GM23338 (cell line): ENCODE results near the gene LRCH3. TPM values are rescaled to one million over a fixed set of nuclear protein-coding genes. Genes with fewer than 3 reads are reported as not detected.
A peak's percentile ranks its signal among the peaks of the same experiment; 100 is the strongest.

Experiments
- ATAC-seq: fragments of 200-7000 bp; cut with Tn5 transposase; 3 replicates; pipeline ENCODE4 v1.9.1; 2020
- DNase-seq: peaks from one replicate; pipeline ENCODE4 v3.0.0-alpha.2; 2015; ENCODE audit warnings: low spot score
- H2AFZ ChIP-seq: fragments of 200-600 bp; sonication (generic); 2 replicates; pipeline ENCODE4 v1.8.0; 2016; ENCODE audit warnings: antibody characterized with exemption, mild to moderate bottlenecking, moderate library complexity
- H3F3A ChIP-seq: fragments of 200-600 bp; sonication (generic); replicated peaks from 2 replicates; pipeline ENCODE4 v1.8.0; 2017; ENCODE audit warnings: antibody characterized with exemption, mixed run types, low read depth
- H3K27ac ChIP-seq: fragments of 200-600 bp; sonication (generic); 2 replicates; pipeline ENCODE4 v1.6.1; 2016; ENCODE audit warnings: low read depth
- H3K27me3 ChIP-seq: fragments of 200-600 bp; sonication (generic); 2 replicates; pipeline ENCODE4 v1.8.0; 2016; ENCODE audit warnings: mild to moderate bottlenecking, mixed run types, moderate library complexity; ENCODE audit not compliant: insufficient read depth
- H3K36me3 ChIP-seq: fragments of 200-600 bp; sonication (generic); 2 replicates; pipeline ENCODE4 v1.8.0; 2016; ENCODE audit warnings: mild to moderate bottlenecking; ENCODE audit not compliant: insufficient read depth
- H3K4me1 ChIP-seq: fragments of 200-600 bp; sonication (generic); 2 replicates; pipeline ENCODE4 v1.8.0; 2016; ENCODE audit warnings: mild to moderate bottlenecking, moderate library complexity; ENCODE audit not compliant: insufficient read depth
- H3K4me2 ChIP-seq: fragments of 200-600 bp; sonication (generic); 2 replicates; pipeline ENCODE4 v1.7.1; 2017; ENCODE audit warnings: mixed run types
- H3K4me3 ChIP-seq: fragments of 200-600 bp; sonication (generic); 2 replicates; pipeline ENCODE4 v1.6.1; 2016; ENCODE audit warnings: mixed run types
- H3K79me2 ChIP-seq: fragments of 200-600 bp; sonication (generic); replicated peaks from 2 replicates; pipeline ENCODE4 v1.8.0; 2017; ENCODE audit warnings: mild to moderate bottlenecking; ENCODE audit not compliant: insufficient read depth
- H3K9me2 ChIP-seq: fragments of 200-600 bp; sonication (generic); 2 replicates; pipeline ENCODE4 v1.8.0; 2017; ENCODE audit not compliant: insufficient read depth
- H4K20me1 ChIP-seq: fragments of 200-600 bp; sonication (generic); replicated peaks from 2 replicates; pipeline ENCODE4 v1.8.0; 2017; ENCODE audit warnings: mild to moderate bottlenecking; ENCODE audit not compliant: insufficient read depth
- H3K27ac Mint-ChIP-seq: 2 replicates; pipeline ENCODE4 v1.8.0; 2020; ENCODE audit warnings: inconsistent platforms, mild to moderate bottlenecking, moderate library complexity, mixed read lengths
- H3K27me3 Mint-ChIP-seq: 3 replicates; pipeline ENCODE4 v1.8.0; 2022; ENCODE audit warnings: low read depth, mild to moderate bottlenecking, moderate library complexity, mixed read lengths, inconsistent platforms; ENCODE audit not compliant: insufficient read depth, poor library complexity
- H3K36me3 Mint-ChIP-seq: 3 replicates; pipeline ENCODE4 v1.8.0; 2021; ENCODE audit warnings: low read depth, mild to moderate bottlenecking, inconsistent platforms, moderate library complexity, mixed read lengths
- H3K4me1 Mint-ChIP-seq: 3 replicates; pipeline ENCODE4 v1.8.0; 2020; ENCODE audit warnings: mild to moderate bottlenecking, inconsistent platforms, mixed read lengths
- H3K4me3 Mint-ChIP-seq: 3 replicates; pipeline ENCODE4 v1.8.0; 2021; ENCODE audit warnings: moderate library complexity, mild to moderate bottlenecking, inconsistent platforms, mixed read lengths
- H3K9me3 Mint-ChIP-seq: 3 replicates; pipeline ENCODE4 v1.8.0; 2020; ENCODE audit warnings: moderate library complexity, mild to moderate bottlenecking, inconsistent platforms, mixed read lengths
- CREB1 ChIP-seq: fragments of 250-450 bp; sonication (Bioruptor Pico); IDR thresholded peaks from 2 replicates; pipeline ENCODE4 v1.5.0; 2020; ENCODE audit warnings: low read depth, mild to moderate bottlenecking, moderate library complexity
- CTCF ChIP-seq, 2 experiments: fragments of 200-600 bp in 1 of 2; sonication (generic) in 1 of 2; conservative IDR thresholded peaks; 2 replicates each; pipeline versions ENCODE4 v1.5.1 to v1.6.1; 2016 to 2017; ENCODE audit warnings: antibody characterized with exemption in 2 of 2, low read depth in 2 of 2, mild to moderate bottlenecking in 2 of 2, moderate library complexity in 1 of 2
- EZH2 ChIP-seq: fragments of 200-600 bp; sonication (generic); IDR thresholded peaks from one replicate; pipeline ENCODE4 v1.8.0; 2017; ENCODE audit warnings: antibody characterized with exemption, mild to moderate bottlenecking, low read depth; ENCODE audit not compliant: unreplicated experiment
- NANOG ChIP-seq: IDR thresholded peaks from 2 replicates; pipeline ENCODE4 v1.6.1; 2016; ENCODE audit warnings: antibody characterized with exemption, borderline replicate concordance
- POLR2AphosphoS5 ChIP-seq: IDR thresholded peaks from 2 replicates; pipeline ENCODE4 v1.6.1; 2016; ENCODE audit warnings: antibody characterized with exemption, low read depth
- ZNF114 ChIP-seq: fragments of 250-450 bp; sonication (Bioruptor Pico); IDR thresholded peaks from 2 replicates; pipeline ENCODE4 v1.5.0; 2020; ENCODE audit warnings: mild to moderate bottlenecking, moderate library complexity
- polyA plus RNA-seq: library from polyadenylated mRNA; unstranded; fragments of >200 nt; fragmentation: Nextera tagmentation; extraction: Ambion mirVana; gene quantifications from 2 replicates; pipeline ENCODE4 v1.2.1, GENCODE V29; 2016
- total RNA-seq: library from RNA; depleted of rRNA; stranded (reverse); fragments of >200 nt; shearing (Covaris generic); gene quantifications from 2 replicates; pipeline ENCODE4 v1.2.3, GENCODE V29; 2014
- TF ChIP-seq, protein P1 (sequence below): fragments of 250-450 bp; sonication (Bioruptor Pico); IDR thresholded peaks from 2 replicates; pipeline ENCODE4 v1.5.0; 2020; ENCODE audit warnings: mild to moderate bottlenecking, moderate library complexity
- TF ChIP-seq, protein P2 (sequence below): IDR thresholded peaks from one replicate; pipeline ENCODE4 v1.6.1; 2018; ENCODE audit warnings: antibody characterized with exemption; ENCODE audit not compliant: unreplicated experiment

Gene LRCH3
- total and polyA plus RNA-seq, 2 experiments from 2014 or later, result 22.9 to 60.0 TPM

DNA sequence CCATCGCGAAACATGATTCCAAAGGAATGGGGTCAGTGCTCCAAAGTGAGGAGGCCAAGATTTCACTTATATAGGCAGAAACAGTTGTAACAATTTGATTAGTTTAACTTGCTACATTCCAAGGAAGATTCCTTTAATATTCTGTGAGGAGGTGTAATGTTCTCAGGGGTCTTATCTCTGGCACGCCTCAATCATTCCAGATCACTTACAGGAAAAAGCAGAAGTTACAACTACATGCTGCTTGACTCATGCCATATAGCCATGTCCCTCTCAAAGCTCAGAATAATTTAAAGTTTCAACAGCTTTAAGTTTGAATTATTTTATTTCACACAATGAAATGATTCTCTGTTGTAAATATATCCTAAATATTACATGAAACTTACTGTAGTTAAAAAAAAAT, 44.8 kb upstream of the LRCH3 start (continued):
- no peak for TF ChIP-seq NANOG
- TF ChIP-seq CREB1 (CRISPR knock-in tag), result no peak
- TF ChIP-seq, protein P1, sequence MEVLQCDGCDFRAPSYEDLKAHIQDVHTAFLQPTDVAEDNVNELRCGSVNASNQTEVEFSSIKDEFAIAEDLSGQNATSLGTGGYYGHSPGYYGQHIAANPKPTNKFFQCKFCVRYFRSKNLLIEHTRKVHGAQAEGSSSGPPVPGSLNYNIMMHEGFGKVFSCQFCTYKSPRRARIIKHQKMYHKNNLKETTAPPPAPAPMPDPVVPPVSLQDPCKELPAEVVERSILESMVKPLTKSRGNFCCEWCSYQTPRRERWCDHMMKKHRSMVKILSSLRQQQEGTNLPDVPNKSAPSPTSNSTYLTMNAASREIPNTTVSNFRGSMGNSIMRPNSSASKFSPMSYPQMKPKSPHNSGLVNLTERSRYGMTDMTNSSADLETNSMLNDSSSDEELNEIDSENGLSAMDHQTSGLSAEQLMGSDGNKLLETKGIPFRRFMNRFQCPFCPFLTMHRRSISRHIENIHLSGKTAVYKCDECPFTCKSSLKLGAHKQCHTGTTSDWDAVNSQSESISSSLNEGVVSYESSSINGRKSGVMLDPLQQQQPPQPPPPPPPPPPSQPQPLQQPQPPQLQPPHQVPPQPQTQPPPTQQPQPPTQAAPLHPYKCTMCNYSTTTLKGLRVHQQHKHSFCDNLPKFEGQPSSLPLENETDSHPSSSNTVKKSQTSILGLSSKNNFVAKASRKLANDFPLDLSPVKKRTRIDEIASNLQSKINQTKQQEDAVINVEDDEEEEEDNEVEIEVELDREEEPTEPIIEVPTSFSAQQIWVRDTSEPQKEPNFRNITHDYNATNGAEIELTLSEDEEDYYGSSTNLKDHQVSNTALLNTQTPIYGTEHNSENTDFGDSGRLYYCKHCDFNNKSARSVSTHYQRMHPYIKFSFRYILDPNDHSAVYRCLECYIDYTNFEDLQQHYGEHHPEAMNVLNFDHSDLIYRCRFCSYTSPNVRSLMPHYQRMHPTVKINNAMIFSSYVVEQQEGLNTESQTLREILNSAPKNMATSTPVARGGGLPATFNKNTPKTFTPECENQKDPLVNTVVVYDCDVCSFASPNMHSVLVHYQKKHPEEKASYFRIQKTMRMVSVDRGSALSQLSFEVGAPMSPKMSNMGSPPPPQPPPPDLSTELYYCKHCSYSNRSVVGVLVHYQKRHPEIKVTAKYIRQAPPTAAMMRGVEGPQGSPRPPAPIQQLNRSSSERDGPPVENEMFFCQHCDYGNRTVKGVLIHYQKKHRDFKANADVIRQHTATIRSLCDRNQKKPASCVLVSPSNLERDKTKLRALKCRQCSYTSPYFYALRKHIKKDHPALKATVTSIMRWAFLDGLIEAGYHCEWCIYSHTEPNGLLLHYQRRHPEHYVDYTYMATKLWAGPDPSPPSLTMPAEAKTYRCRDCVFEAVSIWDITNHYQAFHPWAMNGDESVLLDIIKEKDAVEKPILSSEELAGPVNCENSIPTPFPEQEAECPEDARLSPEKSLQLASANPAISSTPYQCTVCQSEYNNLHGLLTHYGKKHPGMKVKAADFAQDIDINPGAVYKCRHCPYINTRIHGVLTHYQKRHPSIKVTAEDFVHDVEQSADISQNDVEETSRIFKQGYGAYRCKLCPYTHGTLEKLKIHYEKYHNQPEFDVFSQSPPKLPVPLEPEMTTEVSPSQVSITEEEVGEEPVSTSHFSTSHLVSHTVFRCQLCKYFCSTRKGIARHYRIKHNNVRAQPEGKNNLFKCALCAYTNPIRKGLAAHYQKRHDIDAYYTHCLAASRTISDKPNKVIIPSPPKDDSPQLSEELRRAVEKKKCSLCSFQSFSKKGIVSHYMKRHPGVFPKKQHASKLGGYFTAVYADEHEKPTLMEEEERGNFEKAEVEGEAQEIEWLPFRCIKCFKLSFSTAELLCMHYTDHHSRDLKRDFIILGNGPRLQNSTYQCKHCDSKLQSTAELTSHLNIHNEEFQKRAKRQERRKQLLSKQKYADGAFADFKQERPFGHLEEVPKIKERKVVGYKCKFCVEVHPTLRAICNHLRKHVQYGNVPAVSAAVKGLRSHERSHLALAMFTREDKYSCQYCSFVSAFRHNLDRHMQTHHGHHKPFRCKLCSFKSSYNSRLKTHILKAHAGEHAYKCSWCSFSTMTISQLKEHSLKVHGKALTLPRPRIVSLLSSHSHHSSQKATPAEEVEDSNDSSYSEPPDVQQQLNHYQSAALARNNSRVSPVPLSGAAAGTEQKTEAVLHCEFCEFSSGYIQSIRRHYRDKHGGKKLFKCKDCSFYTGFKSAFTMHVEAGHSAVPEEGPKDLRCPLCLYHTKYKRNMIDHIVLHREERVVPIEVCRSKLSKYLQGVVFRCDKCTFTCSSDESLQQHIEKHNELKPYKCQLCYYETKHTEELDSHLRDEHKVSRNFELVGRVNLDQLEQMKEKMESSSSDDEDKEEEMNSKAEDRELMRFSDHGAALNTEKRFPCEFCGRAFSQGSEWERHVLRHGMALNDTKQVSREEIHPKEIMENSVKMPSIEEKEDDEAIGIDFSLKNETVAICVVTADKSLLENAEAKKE (CRISPR knock-in tag), result no peak

GRCh38 chr3:197746801-197747237, 44.2 kb upstream of the LRCH3 start:
- H3K9me3 Mint-ChIP-seq, result no peaks in the 10 kb centered on the region
- H3K4me1 ChIP-seq, result peaks cover 25% of the 10 kb centered on the region
- peaks cover 19% of the 10 kb centered on the region for H3K4me1 Mint-ChIP-seq
- peaks cover 41% of the 10 kb centered on the region for H3K27me3 ChIP-seq
- ATAC-seq, result no peak
- H3K36me3 ChIP-seq, result no peaks in the 10 kb centered on the region
- H4K20me1 ChIP-seq, result 0 out of 2 replicates have a peak, but pooled peaks cover under 1% of the 10 kb centered on the region
- peaks cover 13% of the 10 kb centered on the region; the same call in 1 of the 2 replicates for H3F3A ChIP-seq
- DNase-seq, result peak; percentile 32
- 0 out of 2 replicates have a peak overlapping the region, but pooled peaks have one; percentile 55 for H3K4me2 ChIP-seq
- H3K36me3 Mint-ChIP-seq, result no peaks in the 10 kb centered on the region; the same call in 2 of the 3 replicates
- no peak overlapping the region; the same call in 1 of the 2 replicates for H3K27ac Mint-ChIP-seq
- H3K27me3 Mint-ChIP-seq, result peaks cover 23% of the 10 kb centered on the region
- H3K79me2 ChIP-seq, result peaks cover under 1% of the 10 kb centered on the region
- no peak overlapping the region for H3K27ac ChIP-seq
- H3K4me3 Mint-ChIP-seq, result no peak overlapping the region
- H3K4me3 ChIP-seq, result no peak overlapping the region
- no peaks in the 10 kb centered on the region for H3K9me2 ChIP-seq
- H2AFZ ChIP-seq, result peak overlapping the region; percentile 81; the same call in 1 of the 2 replicates
- TF ChIP-seq CTCF (conservative IDR thresholded peaks at IDR 0.05; ENCODE audit: low read depth in 2 of 2) (no peak), EZH2 (no peak), ZNF114 (CRISPR knock-in tag) (no peak), POLR2AphosphoS5 (no peak)
- TF ChIP-seq, protein P2, sequence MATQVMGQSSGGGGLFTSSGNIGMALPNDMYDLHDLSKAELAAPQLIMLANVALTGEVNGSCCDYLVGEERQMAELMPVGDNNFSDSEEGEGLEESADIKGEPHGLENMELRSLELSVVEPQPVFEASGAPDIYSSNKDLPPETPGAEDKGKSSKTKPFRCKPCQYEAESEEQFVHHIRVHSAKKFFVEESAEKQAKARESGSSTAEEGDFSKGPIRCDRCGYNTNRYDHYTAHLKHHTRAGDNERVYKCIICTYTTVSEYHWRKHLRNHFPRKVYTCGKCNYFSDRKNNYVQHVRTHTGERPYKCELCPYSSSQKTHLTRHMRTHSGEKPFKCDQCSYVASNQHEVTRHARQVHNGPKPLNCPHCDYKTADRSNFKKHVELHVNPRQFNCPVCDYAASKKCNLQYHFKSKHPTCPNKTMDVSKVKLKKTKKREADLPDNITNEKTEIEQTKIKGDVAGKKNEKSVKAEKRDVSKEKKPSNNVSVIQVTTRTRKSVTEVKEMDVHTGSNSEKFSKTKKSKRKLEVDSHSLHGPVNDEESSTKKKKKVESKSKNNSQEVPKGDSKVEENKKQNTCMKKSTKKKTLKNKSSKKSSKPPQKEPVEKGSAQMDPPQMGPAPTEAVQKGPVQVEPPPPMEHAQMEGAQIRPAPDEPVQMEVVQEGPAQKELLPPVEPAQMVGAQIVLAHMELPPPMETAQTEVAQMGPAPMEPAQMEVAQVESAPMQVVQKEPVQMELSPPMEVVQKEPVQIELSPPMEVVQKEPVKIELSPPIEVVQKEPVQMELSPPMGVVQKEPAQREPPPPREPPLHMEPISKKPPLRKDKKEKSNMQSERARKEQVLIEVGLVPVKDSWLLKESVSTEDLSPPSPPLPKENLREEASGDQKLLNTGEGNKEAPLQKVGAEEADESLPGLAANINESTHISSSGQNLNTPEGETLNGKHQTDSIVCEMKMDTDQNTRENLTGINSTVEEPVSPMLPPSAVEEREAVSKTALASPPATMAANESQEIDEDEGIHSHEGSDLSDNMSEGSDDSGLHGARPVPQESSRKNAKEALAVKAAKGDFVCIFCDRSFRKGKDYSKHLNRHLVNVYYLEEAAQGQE, result no peak
